Uterus (tissue), 2 donors: ENCODE results near the gene CRISPLD2.

Experiments
- POLR2A ChIP-seq, 2 donors: fragments of 450-650 bp; IDR thresholded peaks; one replicate each; pipeline ENCODE4 v1.6.1; 2016; ENCODE audit warnings: antibody characterized with exemption in 2 of 2, mild to moderate bottlenecking in 1 of 2, moderate library complexity in 1 of 2
- TF ChIP-seq, protein P1 (sequence below), 4 experiments: fragments of 200-600 bp in 2 of 4; fragments of 450-650 bp in 2 of 4; sonication (generic) in 2 of 4; IDR thresholded peaks; one replicate each; pipeline ENCODE4 v1.5.1; 2016 to 2019; ENCODE audit warnings: antibody characterized with exemption in 4 of 4, mild to moderate bottlenecking in 2 of 4, moderate library complexity in 1 of 4

DNA sequence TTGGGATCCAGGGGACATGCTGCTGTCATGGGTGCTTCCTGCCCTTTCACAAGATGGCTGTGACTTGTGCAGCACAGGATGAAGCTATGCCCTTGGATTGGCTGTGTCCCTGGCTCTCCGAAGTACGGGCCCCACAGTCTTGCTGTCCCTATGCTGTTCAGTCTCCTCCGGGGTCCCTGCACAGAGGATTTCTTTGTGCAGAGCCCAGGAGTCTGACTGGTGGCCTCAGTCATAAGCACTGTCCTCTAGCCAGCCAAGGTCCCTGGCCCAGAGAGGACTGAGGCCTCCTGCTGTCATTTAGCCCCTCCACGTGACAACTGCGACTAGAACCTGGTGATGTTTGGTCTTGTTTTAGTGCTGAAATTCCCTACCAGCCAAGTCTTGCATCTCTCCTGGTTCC, 42.4 kb upstream of the CRISPLD2 start:
- TF ChIP-seq, protein P1, sequence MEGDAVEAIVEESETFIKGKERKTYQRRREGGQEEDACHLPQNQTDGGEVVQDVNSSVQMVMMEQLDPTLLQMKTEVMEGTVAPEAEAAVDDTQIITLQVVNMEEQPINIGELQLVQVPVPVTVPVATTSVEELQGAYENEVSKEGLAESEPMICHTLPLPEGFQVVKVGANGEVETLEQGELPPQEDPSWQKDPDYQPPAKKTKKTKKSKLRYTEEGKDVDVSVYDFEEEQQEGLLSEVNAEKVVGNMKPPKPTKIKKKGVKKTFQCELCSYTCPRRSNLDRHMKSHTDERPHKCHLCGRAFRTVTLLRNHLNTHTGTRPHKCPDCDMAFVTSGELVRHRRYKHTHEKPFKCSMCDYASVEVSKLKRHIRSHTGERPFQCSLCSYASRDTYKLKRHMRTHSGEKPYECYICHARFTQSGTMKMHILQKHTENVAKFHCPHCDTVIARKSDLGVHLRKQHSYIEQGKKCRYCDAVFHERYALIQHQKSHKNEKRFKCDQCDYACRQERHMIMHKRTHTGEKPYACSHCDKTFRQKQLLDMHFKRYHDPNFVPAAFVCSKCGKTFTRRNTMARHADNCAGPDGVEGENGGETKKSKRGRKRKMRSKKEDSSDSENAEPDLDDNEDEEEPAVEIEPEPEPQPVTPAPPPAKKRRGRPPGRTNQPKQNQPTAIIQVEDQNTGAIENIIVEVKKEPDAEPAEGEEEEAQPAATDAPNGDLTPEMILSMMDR (IDR thresholded peaks at IDR 0.05) = no peak
- no peak for TF ChIP-seq POLR2A (IDR thresholded peaks at IDR 0.05)
